HCT116 (cell line): ENCODE measurements around the gene KHSRP. TPM values are rescaled to one million over a fixed set of nuclear protein-coding genes. Genes with fewer than 3 reads are reported as not detected.
A peak's percentile ranks its signal among the peaks of the same experiment; 100 is the strongest.

Experiments
- ATAC-seq: fragments of 200-7000 bp; cut with Tn5 transposase; 2 replicates; pipeline ENCODE4 v1.9.1; 2020; ENCODE audit warnings: mild to moderate bottlenecking, moderate library complexity
- BruUV-seq: library from RNA; stranded (reverse); fragments of 400-500 nt; replicated peaks from 2 replicates; lab custom pipeline; 2021; lab: Mats Ljungman, UMichigan
- CTCF ChIA-PET: fragments of 300-600 bp; sonication (Branson Sonifier 250); formaldehyde crosslinking; loops from one replicate; lab custom pipeline; 2021; ENCODE audit warnings: antibody characterized with exemption; lab: Charles Lee
- POLR2A ChIA-PET: fragments of 300-600, 350-600 bp; sonication (Branson Sonifier 250); formaldehyde crosslinking; loops from one replicate; lab custom pipeline; 2021; ENCODE audit warnings: antibody characterized with exemption; lab: Charles Lee
- RAD21 ChIA-PET, 2 experiments: fragments of 300-600 bp; sonication (Branson Sonifier 250); formaldehyde crosslinking; loops; one replicate each; lab custom pipeline; 2023; ENCODE audit warnings: low total read pairs in 2 of 2; ENCODE audit not compliant: uncharacterized antibody in 2 of 2, unreplicated experiment in 2 of 2, low non-redundant PET in 1 of 2; lab: Charles Lee
- DNase-seq: peaks from one replicate; pipeline ENCODE4 v3.0.0-alpha.2; 2010; ENCODE audit warnings: low read depth, low spot score
- H2AFZ ChIP-seq: fragments of 200-600 bp; shearing (Covaris generic), sonication (generic); 2 replicates; pipeline ENCODE4 v1.6.1; 2017; ENCODE audit warnings: low read depth, mixed run types, mixed read lengths, antibody characterized with exemption, low read length; ENCODE audit not compliant: poor library complexity, severe bottlenecking
- H3K27ac ChIP-seq: 2 replicates; pipeline ENCODE4 v1.5.1; 2012; ENCODE audit warnings: low read depth, low read length
- H3K27me3 ChIP-seq: fragments of 200-600 bp; sonication (generic); 2 replicates; pipeline ENCODE4 v1.6.1; 2016; ENCODE audit warnings: mixed run types, low read length, mixed read lengths; ENCODE audit not compliant: insufficient read depth
- H3K36me3 ChIP-seq, 2 experiments: fragments of 200-500 bp in 1 of 2; fragments of 200-600 bp in 1 of 2; sonication (Bioruptor generic) in 1 of 2; sonication (generic) in 1 of 2; 2 replicates each; pipeline versions ENCODE4 v1.5.1 to v1.6.1; 2014 to 2016; ENCODE audit warnings: low read length in 2 of 2, inconsistent platforms in 1 of 2, mixed read lengths in 1 of 2, mixed run types in 1 of 2; ENCODE audit not compliant: insufficient read depth in 2 of 2, control insufficient read depth in 1 of 2
- H3K4me1 ChIP-seq, 2 experiments: fragments of 200-600 bp in 1 of 2; sonication (generic) in 1 of 2; 2 replicates each; pipeline versions ENCODE4 v1.5.1 to v1.6.1; 2012 to 2017; ENCODE audit warnings: low read length in 2 of 2, inconsistent platforms in 1 of 2, mild to moderate bottlenecking in 1 of 2, mixed read lengths in 1 of 2, mixed run types in 1 of 2, moderate library complexity in 1 of 2; ENCODE audit not compliant: insufficient read depth in 2 of 2, control insufficient read depth in 1 of 2
- H3K4me2 ChIP-seq: fragments of 200-600 bp; sonication (generic); 2 replicates; pipeline ENCODE4 v1.6.1; 2017; ENCODE audit warnings: mixed run types, low read length, mixed read lengths
- H3K4me3 ChIP-seq, 2 experiments: fragments of 200-600 bp in 1 of 2; sonication (generic) in 1 of 2; replicated peaks in 1 of 2; 2 replicates each; pipeline ENCODE4 v1.5.1; 2011 to 2016; ENCODE audit warnings: low read length in 2 of 2, control low read depth in 1 of 2, low read depth in 1 of 2, mild to moderate bottlenecking in 1 of 2, mixed read lengths in 1 of 2, mixed run types in 1 of 2
- H3K79me2 ChIP-seq: fragments of 200-600 bp; sonication (generic); 2 replicates; pipeline ENCODE4 v1.6.1; 2017; ENCODE audit warnings: mild to moderate bottlenecking, mixed run types, low read length, moderate library complexity, mixed read lengths; ENCODE audit not compliant: insufficient read depth
- H3K9ac ChIP-seq: fragments of 200-600 bp; sonication (generic); 2 replicates; pipeline ENCODE4 v1.6.1; 2016; ENCODE audit warnings: low read length, mixed read lengths
- H3K9me2 ChIP-seq: fragments of 200-600 bp; sonication (generic), shearing (Covaris generic); 2 replicates; pipeline ENCODE4 v1.6.1; 2017; ENCODE audit warnings: mixed run types, mild to moderate bottlenecking, moderate library complexity; ENCODE audit not compliant: insufficient read depth
- H3K9me3 ChIP-seq, 2 experiments: fragments of 200-500 bp in 1 of 2; fragments of 200-600 bp in 1 of 2; sonication (Bioruptor generic) in 1 of 2; sonication (generic) in 1 of 2; 2 replicates each; pipeline ENCODE4 v1.6.1; 2014 to 2017; ENCODE audit warnings: low read length in 2 of 2, mixed read lengths in 2 of 2, inconsistent platforms in 1 of 2, low read depth in 1 of 2, mild to moderate bottlenecking in 1 of 2, mixed run types in 1 of 2, moderate library complexity in 1 of 2; ENCODE audit not compliant: control insufficient read depth in 1 of 2, insufficient read depth in 1 of 2
- H4K20me1 ChIP-seq: fragments of 200-600 bp; sonication (generic), shearing (Covaris generic); 2 replicates; pipeline ENCODE4 v1.6.1; 2017; ENCODE audit warnings: mixed run types, mild to moderate bottlenecking, moderate library complexity; ENCODE audit not compliant: insufficient read depth
- CEBPB ChIP-seq: IDR thresholded peaks from 2 replicates; pipeline ENCODE4 v1.6.1; 2012; ENCODE audit warnings: low read depth
- ELF1 ChIP-seq: IDR thresholded peaks from 2 replicates; pipeline ENCODE4 v1.6.1; 2012; ENCODE audit warnings: low read depth, borderline replicate concordance
- EZH2 ChIP-seq: fragments of 200-600 bp; sonication (generic); IDR thresholded peaks from 2 replicates; pipeline ENCODE4 v1.6.1; 2017; ENCODE audit warnings: antibody characterized with exemption, mixed run types
- FOSL1 ChIP-seq: IDR thresholded peaks from 2 replicates; pipeline ENCODE4 v1.6.1; 2012; ENCODE audit warnings: low read depth
- POLR2A ChIP-seq: IDR thresholded peaks from 2 replicates; pipeline ENCODE4 v1.7.0; 2011; ENCODE audit warnings: borderline replicate concordance; ENCODE audit not compliant: insufficient read depth, insufficient read length; ENCODE audit errors: extremely low read depth
- RAD21 ChIP-seq: IDR thresholded peaks from 2 replicates; pipeline ENCODE4 v1.6.1; 2012; ENCODE audit warnings: low read depth, mild to moderate bottlenecking
- SIN3A ChIP-seq: IDR thresholded peaks from 2 replicates; pipeline ENCODE4 v1.6.1; 2012; ENCODE audit warnings: low read depth
- SP1 ChIP-seq: IDR thresholded peaks from 2 replicates; pipeline ENCODE4 v1.6.1; 2012; ENCODE audit warnings: low read depth
- TCF7L2 ChIP-seq: IDR thresholded peaks from 2 replicates; pipeline ENCODE4 v1.7.0; 2011; ENCODE audit warnings: borderline replicate concordance, inconsistent platforms; ENCODE audit not compliant: insufficient read depth, insufficient read length; ENCODE audit errors: extremely low read depth
- YY1 ChIP-seq: IDR thresholded peaks from 2 replicates; pipeline ENCODE4 v1.6.1; 2011; ENCODE audit warnings: low read length, low read depth, moderate library complexity, mild to moderate bottlenecking; ENCODE audit not compliant: insufficient replicate concordance; ENCODE audit errors: extremely low read depth
- ZBTB33 ChIP-seq: IDR thresholded peaks from 2 replicates; pipeline ENCODE4 v1.6.1; 2011; ENCODE audit warnings: mild to moderate bottlenecking, low read length, moderate library complexity; ENCODE audit not compliant: insufficient replicate concordance; ENCODE audit errors: extremely low read depth
- ZFX ChIP-seq: fragments of 450-650 bp; IDR thresholded peaks from 2 replicates; pipeline ENCODE4 v1.6.1; 2017
- intact Hi-C: fragments of 100-400 bp; cut with micrococcal nuclease; formaldehyde crosslinking; loops from 2 replicates; pipeline ENCODE4 v1.10.0; 2022
- total RNA-seq: library from RNA; stranded (reverse); gene quantifications from one replicate; pipeline ENCODE4 v1.2.1, GENCODE V29; 2021; ENCODE audit not compliant: unreplicated experiment
- TF ChIP-seq, protein P1 (sequence below), 3 experiments: fragments of 200-600 bp in 1 of 3; sonication (generic) in 1 of 3; IDR thresholded peaks in 2 of 3; conservative IDR thresholded peaks in 1 of 3; 2 replicates each; pipeline ENCODE4 v1.5.1; 2012 to 2017; ENCODE audit warnings: low read depth in 2 of 3, low read length in 2 of 3, antibody characterized with exemption in 1 of 3, borderline replicate concordance in 1 of 3, control low read depth in 1 of 3, mild to moderate bottlenecking in 1 of 3, mixed read lengths in 1 of 3, mixed run types in 1 of 3, moderate library complexity in 1 of 3; ENCODE audit not compliant: insufficient read depth in 1 of 3
- TF ChIP-seq, protein P2 (sequence below): IDR thresholded peaks from 2 replicates; pipeline ENCODE4 v1.6.1; 2012
- TF ChIP-seq, protein P3 (sequence below): IDR thresholded peaks from 2 replicates; pipeline ENCODE4 v1.6.1; 2012

The KHSRP gene
- total RNA-seq, 1 experiment from 2014 or later = 553 TPM

- BruUV-seq = no TSS peak
- RAD21 ChIA-PET = no interaction called here
- Histone ChIP-seq H3K36me3 (peaks cover 0 to 2% of the 10 kb centered on the region in 2 experiments; a peak in 1 of 4 replicates), H3K4me3 (peak overlapping the region; percentile 49 to 54), H3K27me3 (no peaks in the 10 kb centered on the region), H3K79me2 (no peaks in the 10 kb centered on the region), H3K4me2 (peak overlapping the region; percentile 78), H2AFZ (no peak overlapping the region), H3K9ac (peak overlapping the region; percentile 64), H4K20me1 (no peaks in the 10 kb centered on the region), H3K4me1 (peaks cover 5 to 16% of the 10 kb centered on the region in 2 experiments; a peak in 3 of 4 replicates), H3K9me2 (no peaks in the 10 kb centered on the region), H3K27ac (peak overlapping the region; percentile 61), H3K9me3 (no peaks in the 10 kb centered on the region)
- CTCF ChIA-PET = interaction anchor here (1.9 kb wide), 1 partner anchor 248 kb away, joined by 6 read pairs; no protein-coding TSS in a partner anchor
- intact Hi-C loops = loop anchor here (5.0 kb wide), 1 partner anchor 364 kb away; the partner anchor contains the start of genes GPR108 and TRIP10
- DNase-seq (no peak), ATAC-seq (no peak)
- POLR2A ChIA-PET = interaction anchor here (0.6 to 1.4 kb wide), 4 partner anchors 14 to 263 kb away, joined by 3 to 9 read pairs (median 4); no protein-coding TSS in a partner anchor
- TF ChIP-seq, protein P1, sequence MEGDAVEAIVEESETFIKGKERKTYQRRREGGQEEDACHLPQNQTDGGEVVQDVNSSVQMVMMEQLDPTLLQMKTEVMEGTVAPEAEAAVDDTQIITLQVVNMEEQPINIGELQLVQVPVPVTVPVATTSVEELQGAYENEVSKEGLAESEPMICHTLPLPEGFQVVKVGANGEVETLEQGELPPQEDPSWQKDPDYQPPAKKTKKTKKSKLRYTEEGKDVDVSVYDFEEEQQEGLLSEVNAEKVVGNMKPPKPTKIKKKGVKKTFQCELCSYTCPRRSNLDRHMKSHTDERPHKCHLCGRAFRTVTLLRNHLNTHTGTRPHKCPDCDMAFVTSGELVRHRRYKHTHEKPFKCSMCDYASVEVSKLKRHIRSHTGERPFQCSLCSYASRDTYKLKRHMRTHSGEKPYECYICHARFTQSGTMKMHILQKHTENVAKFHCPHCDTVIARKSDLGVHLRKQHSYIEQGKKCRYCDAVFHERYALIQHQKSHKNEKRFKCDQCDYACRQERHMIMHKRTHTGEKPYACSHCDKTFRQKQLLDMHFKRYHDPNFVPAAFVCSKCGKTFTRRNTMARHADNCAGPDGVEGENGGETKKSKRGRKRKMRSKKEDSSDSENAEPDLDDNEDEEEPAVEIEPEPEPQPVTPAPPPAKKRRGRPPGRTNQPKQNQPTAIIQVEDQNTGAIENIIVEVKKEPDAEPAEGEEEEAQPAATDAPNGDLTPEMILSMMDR (IDR thresholded peaks at IDR 0.05 in 2 of 3, conservative IDR thresholded peaks at IDR 0.05 in 1 of 3; ENCODE audit: borderline replicate concordance in 1 of 3, insufficient read depth in 1 of 3, low read depth in 2 of 3, low read length in 2 of 3) = no peak
- TF ChIP-seq ZFX (no peak), CEBPB (no peak), RAD21 (no peak), ZBTB33 (no peak), ELF1 (no peak), YY1 (no peak), SP1 (no peak), TCF7L2 (no peak), POLR2A (no peak), SIN3A (no peak), FOSL1 (no peak), EZH2 (no peak)
- TF ChIP-seq, protein P2, sequence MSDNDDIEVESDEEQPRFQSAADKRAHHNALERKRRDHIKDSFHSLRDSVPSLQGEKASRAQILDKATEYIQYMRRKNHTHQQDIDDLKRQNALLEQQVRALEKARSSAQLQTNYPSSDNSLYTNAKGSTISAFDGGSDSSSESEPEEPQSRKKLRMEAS = no peak
- TF ChIP-seq, protein P3, sequence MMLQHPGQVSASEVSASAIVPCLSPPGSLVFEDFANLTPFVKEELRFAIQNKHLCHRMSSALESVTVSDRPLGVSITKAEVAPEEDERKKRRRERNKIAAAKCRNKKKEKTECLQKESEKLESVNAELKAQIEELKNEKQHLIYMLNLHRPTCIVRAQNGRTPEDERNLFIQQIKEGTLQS = no peak
Measured at GRCh38 chr19:6373813-6374108, 50.9 kb downstream of the KHSRP start.
